ENCODE data around the gene VAV1. TPM values are rescaled to one million over a fixed set of nuclear protein-coding genes. Genes with fewer than 3 reads are reported as not detected.
"Not testable (repeated sequence)": the region's sequence is repeated elsewhere in the genome, so short reads cannot be mapped to it uniquely, and the experiment has no call there.

VAV1 gene
- total RNA-seq, 2 donors from 2014 or later: 111 to 114 TPM

DNA sequence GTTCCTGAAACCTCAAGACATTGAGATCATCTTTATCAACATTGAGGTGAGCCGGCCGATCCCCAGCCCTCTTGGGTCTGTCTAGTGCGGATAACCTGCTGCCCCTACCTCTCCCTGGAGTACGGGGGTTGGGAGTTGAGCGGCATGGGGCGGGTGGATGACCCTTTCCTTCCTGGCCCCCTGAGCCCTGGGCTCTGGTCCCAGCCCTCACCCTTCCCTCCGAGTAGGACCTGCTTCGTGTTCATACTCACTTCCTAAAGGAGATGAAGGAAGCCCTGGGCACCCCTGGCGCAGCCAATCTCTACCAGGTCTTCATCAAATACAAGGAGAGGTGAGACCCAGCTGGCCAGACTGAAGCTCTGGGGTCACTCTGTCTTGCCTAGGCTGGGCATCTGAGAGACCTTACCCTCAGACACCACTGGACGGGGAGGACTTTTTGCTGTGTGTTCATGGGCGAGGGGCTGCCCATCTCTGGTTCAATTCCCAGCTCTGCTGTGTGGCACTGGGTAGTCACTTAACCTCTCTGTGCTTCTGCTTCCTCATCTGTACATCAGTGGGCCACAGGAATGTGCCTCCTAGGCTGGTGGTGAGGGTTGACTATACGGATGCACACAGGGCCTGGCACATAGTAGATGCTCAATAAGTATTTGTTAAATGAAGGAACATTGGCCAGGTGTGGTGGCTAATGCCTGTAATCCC, 52.7 kb downstream of the VAV1 start:
- Mint-ChIP-seq H3K9me3 (no peaks in the 10 kb centered on the region), H3K27ac (no peak overlapping the region), H3K4me3 (no peak overlapping the region), H3K27me3 (ENCODE audit: low read depth) (no peaks in the 10 kb centered on the region), H3K36me3 (ENCODE audit: insufficient read depth in 2 of 2) (peaks cover 14 to 43% of the 10 kb centered on the region in 2 donors), H3K4me1 (ENCODE audit: low read depth) (peaks cover 10% of the 10 kb centered on the region)
- DNase-seq: no peak
- no peak for ATAC-seq (replicated peaks in 1 of 2)

DNA sequence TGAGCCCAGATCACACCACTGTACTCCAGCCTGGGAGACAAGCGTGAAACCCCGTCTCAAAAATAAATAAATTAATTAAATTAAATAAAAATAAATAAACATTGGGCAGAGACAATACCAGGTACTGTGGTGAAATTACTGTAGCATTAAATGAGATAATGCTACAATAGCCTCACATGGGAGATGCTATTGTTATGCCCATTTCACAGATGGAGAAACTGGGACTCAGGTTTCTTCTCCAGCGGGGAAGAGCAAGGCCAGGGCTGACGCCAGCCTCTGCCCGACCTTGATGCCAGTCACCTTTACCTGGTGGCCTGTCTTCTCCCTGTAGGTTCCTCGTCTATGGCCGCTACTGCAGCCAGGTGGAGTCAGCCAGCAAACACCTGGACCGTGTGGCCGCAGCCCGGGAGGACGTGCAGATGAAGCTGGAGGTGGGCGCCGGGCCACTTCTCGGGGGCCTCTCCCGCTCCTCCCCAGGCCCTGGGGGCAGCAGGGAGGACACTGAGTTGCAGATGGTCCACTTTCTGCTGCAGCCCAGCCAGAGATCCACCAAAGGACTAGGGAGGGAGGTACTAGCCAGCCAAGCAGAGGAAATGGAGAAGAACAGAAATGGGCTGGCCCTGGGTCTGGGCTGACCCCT, 53.9 kb downstream of the VAV1 start:
- no peak for ATAC-seq (replicated peaks in 1 of 2)
- Mint-ChIP-seq H3K4me1 (ENCODE audit: low read depth) (peaks cover 10% of the 10 kb centered on the region), H3K36me3 (ENCODE audit: insufficient read depth in 2 of 2) (peaks cover 11 to 40% of the 10 kb centered on the region in 2 donors), H3K4me3 (no peak overlapping the region), H3K27me3 (ENCODE audit: low read depth) (no peaks in the 10 kb centered on the region), H3K9me3 (no peaks in the 10 kb centered on the region), H3K27ac (no peak overlapping the region)
- no peak for DNase-seq

DNA sequence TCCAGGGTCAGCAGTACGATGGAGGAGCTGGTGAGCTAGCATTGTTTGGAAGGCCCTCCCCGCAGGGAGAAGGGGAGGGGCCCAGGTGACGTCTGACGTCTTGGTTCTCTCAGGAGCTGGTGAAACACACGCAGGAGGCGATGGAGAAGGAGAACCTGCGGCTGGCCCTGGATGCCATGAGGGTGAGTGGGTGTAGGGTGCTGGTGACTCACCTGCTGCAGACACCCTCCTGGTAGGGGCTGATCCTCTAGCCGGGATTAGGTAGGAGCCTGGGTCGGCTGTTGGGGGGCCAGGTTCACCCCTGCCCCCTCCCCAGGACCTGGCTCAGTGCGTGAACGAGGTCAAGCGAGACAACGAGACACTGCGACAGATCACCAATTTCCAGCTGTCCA, 55.8 kb downstream of the VAV1 start:
- no peak for DNase-seq

DNA sequence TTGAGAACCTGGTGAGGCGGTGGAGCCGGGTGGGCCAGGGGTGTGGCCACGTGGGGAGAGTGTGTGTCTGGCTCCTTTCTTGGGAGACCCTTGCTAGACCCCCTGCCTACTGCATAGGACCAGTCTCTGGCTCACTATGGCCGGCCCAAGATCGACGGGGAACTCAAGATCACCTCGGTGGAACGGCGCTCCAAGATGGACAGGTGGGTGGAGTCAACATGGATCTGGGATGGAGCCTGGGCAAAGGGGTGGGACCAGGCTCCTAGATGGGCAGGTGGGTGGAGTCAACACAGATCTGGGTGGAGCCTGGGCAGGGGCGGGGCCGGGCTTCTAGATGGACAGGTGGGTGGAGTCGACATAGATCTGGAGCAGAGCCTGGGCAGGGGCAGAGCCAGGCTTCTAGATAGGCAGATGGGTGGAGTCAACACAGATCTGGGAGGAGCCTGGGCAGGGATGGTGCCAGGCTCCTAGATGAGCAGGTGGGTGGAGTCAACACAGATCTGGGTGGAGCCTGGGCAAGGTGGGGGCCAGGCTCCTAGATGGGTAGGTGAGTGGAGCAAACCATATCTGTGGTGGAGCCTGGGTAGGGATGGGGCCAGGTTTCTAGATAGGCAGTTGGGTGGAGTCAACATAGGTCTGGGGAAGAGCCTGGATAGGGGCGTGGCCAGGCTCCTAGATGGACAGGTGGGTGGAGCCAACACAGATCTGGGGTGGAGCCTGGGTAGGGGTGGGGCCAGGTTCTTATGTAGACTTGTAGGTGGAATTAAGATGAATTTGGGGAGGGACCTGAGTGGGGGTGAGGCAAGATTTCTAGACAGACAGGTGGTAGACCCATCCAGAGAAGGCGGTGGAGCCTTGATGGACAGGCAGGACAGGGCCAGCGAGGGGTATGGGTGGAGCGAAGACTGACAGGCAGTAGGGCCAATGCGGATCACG, 56.5 kb downstream of the VAV1 start:
- peaks cover 19 to 45% of the 10 kb centered on the region in 2 donors for H3K36me3 Mint-ChIP-seq (ENCODE audit: insufficient read depth in 2 of 2)
- H3K9me3 Mint-ChIP-seq: no peaks in the 10 kb centered on the region
- H3K4me3 Mint-ChIP-seq: no peak overlapping the region
- no peaks in the 10 kb centered on the region for H3K27me3 Mint-ChIP-seq (ENCODE audit: low read depth)
- peak; percentile 85 to 92 for ATAC-seq (replicated peaks in 1 of 2)
- H3K4me1 Mint-ChIP-seq (ENCODE audit: low read depth): peaks cover 10% of the 10 kb centered on the region
- DNase-seq: peak; percentile 58 to 70
- no peak overlapping the region for H3K27ac Mint-ChIP-seq

More for the DNA sequence above, 55.8 kb downstream of the VAV1 start:
- Mint-ChIP-seq H3K9me3 (no peaks in the 10 kb centered on the region), H3K36me3 (ENCODE audit: insufficient read depth in 2 of 2) (peaks cover 16 to 46% of the 10 kb centered on the region in 2 donors), H3K4me3 (no peak overlapping the region), H3K27me3 (ENCODE audit: low read depth) (no peaks in the 10 kb centered on the region), H3K4me1 (ENCODE audit: low read depth) (peaks cover 10% of the 10 kb centered on the region), H3K27ac (no peak overlapping the region)
- ATAC-seq (replicated peaks in 1 of 2): no peak

DNA sequence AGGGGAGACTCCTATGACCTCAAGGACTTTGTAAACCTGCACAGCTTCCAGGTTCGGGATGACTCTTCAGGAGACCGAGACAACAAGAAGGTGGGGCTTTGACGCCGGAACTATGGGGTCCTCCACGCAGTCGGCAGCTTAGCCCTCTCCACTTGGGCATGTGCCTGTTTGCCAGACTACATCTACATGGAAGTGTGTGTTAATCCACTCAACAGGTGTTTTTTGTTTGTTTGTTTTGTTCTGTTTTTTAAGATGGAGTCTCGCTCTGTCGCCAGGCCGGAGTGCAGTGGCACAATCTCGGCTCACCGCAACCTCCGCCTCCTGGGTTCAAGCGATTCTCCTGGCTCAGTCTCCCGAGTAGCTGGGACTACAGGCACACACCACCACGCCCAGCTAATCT, 57.3 kb downstream of the VAV1 start:
- H3K9me3 Mint-ChIP-seq; H3K27ac Mint-ChIP-seq; ATAC-seq (replicated peaks in 1 of 2); DNase-seq; H3K27me3 Mint-ChIP-seq (ENCODE audit: low read depth); H3K4me3 Mint-ChIP-seq: not testable (repeated sequence)
- Mint-ChIP-seq H3K4me1 (ENCODE audit: low read depth) (peaks cover 10% of the 10 kb centered on the region), H3K36me3 (ENCODE audit: insufficient read depth in 2 of 2) (peaks cover 16 to 39% of the 10 kb centered on the region in 2 donors)

DNA sequence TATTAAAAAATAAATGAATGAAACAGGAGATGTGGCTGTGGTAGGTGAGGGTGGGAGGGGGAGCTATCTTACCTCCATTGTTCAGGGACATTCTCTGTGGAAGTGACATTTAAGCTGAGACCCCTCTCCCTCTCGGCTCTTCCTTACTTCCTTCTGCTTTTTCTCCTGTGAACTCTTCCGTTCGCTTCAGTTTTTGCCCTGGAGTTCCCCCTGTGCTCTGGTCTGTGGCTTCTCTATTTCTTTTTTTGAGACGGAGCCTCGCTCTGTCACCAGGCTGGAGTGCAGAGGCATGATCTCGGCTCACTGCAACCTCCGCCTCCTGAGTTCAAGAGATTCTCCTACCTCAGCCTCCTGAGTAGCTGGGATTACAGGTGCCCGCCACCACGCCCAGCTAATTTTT, 58.6 kb downstream of the VAV1 start:
- ATAC-seq (replicated peaks in 1 of 2); H3K27ac Mint-ChIP-seq; H3K27me3 Mint-ChIP-seq (ENCODE audit: low read depth); DNase-seq; H3K4me3 Mint-ChIP-seq; H3K9me3 Mint-ChIP-seq: not testable (repeated sequence)
- Mint-ChIP-seq H3K36me3 (ENCODE audit: insufficient read depth in 2 of 2) (peaks cover 19 to 39% of the 10 kb centered on the region in 2 donors), H3K4me1 (ENCODE audit: low read depth) (peaks cover 10% of the 10 kb centered on the region)

DNA sequence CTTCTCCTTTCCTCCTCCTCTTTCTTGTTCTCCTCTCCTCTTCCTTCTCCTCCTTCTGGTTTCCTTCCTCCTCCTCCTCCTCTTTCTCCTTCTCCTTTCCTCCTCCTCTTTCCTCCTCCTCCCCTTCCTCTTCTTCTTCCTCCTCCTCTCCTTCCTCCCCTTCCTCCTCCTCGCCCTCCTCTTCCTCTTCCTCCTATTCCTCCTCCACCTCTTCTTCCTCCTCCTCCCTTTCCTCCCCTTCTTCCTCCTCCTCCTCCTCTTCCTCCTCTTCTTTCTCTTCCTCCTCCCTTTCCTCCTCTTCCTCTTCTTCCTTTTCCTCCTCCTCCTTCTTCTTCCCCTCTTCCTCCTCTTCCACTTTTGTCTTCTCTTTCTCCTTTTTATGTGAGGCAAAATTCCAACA, 59.9 kb downstream of the VAV1 start:
- ATAC-seq (replicated peaks in 1 of 2) (no peak), DNase-seq (no peak)
- H3K27ac Mint-ChIP-seq: peak overlapping the region; percentile 80
- H3K9me3 Mint-ChIP-seq: no peaks in the 10 kb centered on the region
- H3K4me3 Mint-ChIP-seq: no peak overlapping the region
- no peaks in the 10 kb centered on the region for H3K27me3 Mint-ChIP-seq (ENCODE audit: low read depth)
- H3K4me1 Mint-ChIP-seq (ENCODE audit: low read depth): peaks cover 23% of the 10 kb centered on the region
- peaks cover 19 to 45% of the 10 kb centered on the region in 2 donors for H3K36me3 Mint-ChIP-seq (ENCODE audit: insufficient read depth in 2 of 2)

DNA sequence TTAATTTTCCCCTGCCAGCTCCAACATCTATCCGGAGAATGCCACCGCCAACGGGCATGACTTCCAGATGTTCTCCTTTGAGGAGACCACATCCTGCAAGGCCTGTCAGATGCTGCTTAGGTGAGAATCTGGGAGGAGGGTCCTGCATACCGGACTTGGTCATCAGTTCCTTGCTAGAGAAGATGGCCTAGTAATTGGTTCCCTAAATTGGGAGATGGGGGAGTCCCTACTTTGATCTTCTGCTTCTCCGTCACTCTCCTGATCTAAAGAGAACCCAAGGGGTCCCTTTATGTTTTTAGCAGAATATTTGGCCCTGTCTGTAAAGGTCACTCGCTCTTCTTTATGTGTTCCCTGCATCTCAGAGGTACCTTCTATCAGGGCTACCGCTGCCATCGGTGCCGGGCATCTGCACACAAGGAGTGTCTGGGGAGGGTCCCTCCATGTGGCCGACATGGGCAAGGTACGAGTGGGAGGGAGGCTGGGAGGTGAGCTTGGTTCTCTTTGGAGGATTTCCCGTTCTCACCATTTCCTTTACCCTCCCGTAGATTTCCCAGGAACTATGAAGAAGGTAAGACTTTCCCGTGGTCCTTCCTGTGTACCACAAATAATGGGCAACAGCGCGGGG, 60.8 kb downstream of the VAV1 start:
- no peaks in the 10 kb centered on the region for H3K9me3 Mint-ChIP-seq
- DNase-seq: no peak
- no peak overlapping the region for H3K4me3 Mint-ChIP-seq
- H3K36me3 Mint-ChIP-seq (ENCODE audit: insufficient read depth in 2 of 2): peaks cover 21 to 46% of the 10 kb centered on the region in 2 donors
- no peak for ATAC-seq (replicated peaks in 1 of 2)
- peaks cover 32% of the 10 kb centered on the region for H3K4me1 Mint-ChIP-seq (ENCODE audit: low read depth)
- H3K27me3 Mint-ChIP-seq (ENCODE audit: low read depth): no peaks in the 10 kb centered on the region
- peak overlapping the region; percentile 80 for H3K27ac Mint-ChIP-seq

DNA sequence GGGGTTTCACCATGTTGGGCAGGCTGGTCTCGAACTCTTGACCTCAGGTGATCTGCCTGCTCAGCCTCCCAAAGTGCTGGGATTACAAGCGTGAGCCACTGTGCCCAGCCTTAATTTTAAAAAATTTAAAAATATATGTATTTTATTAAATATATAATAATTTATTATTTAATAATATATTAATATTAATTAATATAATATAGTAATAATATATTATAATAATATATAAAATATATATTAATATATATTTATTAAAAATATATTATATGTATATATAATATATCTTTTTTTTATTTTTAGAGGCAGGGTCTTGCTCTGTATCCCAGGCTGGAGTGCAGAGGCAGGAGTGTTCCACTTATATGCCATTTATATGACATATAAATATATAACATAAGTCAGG, 61.9 kb downstream of the VAV1 start:
- Mint-ChIP-seq H3K36me3 (ENCODE audit: insufficient read depth in 2 of 2) (peaks cover 18 to 38% of the 10 kb centered on the region in 2 donors), H3K27ac (no peak overlapping the region), H3K4me3 (no peak overlapping the region), H3K4me1 (ENCODE audit: low read depth) (peaks cover 25% of the 10 kb centered on the region), H3K27me3 (ENCODE audit: low read depth) (no peaks in the 10 kb centered on the region), H3K9me3 (no peaks in the 10 kb centered on the region)
- no peak for DNase-seq
- no peak for ATAC-seq (replicated peaks in 1 of 2)

DNA sequence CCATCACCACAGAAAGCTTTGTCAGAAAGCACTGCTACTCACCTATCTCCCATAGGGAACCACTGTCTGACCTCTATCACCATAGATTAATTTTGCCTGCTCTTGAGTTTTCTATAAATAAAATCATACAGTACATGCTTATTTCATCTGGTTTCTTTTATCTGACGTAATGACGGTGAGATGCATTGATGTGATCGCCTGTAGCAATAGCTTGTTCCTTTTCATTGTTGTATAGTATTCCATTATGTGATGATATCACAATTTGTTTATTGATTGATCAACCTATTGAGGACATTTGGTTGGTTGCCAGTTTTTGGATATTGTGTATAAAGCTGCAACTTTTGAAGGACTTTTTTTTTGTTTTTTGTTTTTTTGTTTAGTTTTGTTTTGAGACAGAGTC, 63.0 kb downstream of the VAV1 start:
- no peaks in the 10 kb centered on the region for H3K9me3 Mint-ChIP-seq
- peaks cover 23% of the 10 kb centered on the region for H3K4me1 Mint-ChIP-seq (ENCODE audit: low read depth)
- H3K4me3 Mint-ChIP-seq: no peak overlapping the region
- H3K27me3 Mint-ChIP-seq (ENCODE audit: low read depth): no peaks in the 10 kb centered on the region
- ATAC-seq (replicated peaks in 1 of 2): no peak
- no peak overlapping the region for H3K27ac Mint-ChIP-seq
- H3K36me3 Mint-ChIP-seq (ENCODE audit: insufficient read depth in 2 of 2): peaks cover 18 to 36% of the 10 kb centered on the region in 2 donors
- DNase-seq: no peak

DNA sequence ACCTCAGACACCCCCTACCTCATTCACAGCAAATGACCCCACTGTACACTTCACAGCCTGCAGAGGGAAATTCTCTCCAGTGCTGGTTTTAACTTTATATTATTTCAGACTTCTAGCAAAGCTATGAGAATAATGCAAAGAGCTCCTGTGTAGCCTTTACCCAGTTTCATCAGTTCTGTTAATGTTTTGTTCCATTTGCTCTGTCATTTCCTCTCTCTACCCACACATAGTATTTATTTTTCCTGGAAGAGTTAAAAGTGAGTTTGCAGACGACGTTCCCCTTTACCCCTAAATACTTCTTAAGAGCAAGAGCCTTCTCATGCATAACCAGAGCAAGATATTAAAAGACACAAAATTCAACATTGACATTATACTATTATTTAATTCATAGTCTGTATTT, 65.0 kb downstream of the VAV1 start:
- H3K4me3 Mint-ChIP-seq: peak overlapping the region; percentile 28 to 39
- H3K27me3 Mint-ChIP-seq (ENCODE audit: low read depth): no peaks in the 10 kb centered on the region
- peaks cover 15 to 32% of the 10 kb centered on the region in 2 donors for H3K36me3 Mint-ChIP-seq (ENCODE audit: insufficient read depth in 2 of 2)
- peaks cover 23% of the 10 kb centered on the region for H3K4me1 Mint-ChIP-seq (ENCODE audit: low read depth)
- H3K9me3 Mint-ChIP-seq: no peaks in the 10 kb centered on the region
- peak overlapping the region; percentile 88 for H3K27ac Mint-ChIP-seq
- ATAC-seq (replicated peaks in 1 of 2) (peak; percentile 28 to 36), DNase-seq (no peak)

DNA sequence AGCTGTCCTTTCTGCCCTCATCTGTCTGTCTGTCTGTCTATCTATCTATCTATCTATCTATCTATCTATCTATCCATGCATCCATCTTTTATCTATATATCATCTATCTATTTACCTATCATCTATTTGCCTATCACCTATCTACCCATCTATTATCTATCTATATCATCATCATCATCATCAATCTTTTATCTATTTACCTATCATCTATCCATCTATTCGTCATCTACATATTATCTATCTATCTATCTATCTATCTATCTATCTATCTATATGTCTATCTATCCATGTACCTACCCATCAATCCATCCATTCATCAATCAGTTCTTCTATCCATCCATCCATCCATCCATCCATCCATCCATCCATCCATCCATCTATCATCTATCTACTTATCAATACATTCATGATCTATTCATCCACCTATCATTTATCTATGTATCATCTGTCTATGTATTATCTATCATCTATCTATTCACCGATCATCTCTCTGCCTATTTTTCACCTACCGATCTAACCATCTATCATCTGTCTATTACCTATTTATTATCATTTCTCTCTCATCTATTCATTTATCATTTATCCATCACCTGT, 65.7 kb downstream of the VAV1 start:
- ATAC-seq (replicated peaks in 1 of 2) (no peak), DNase-seq (no peak)
- H3K27ac Mint-ChIP-seq: peak overlapping the region; percentile 88
- H3K36me3 Mint-ChIP-seq (ENCODE audit: insufficient read depth in 2 of 2): peaks cover 14 to 26% of the 10 kb centered on the region in 2 donors
- no peaks in the 10 kb centered on the region for H3K27me3 Mint-ChIP-seq (ENCODE audit: low read depth)
- H3K9me3 Mint-ChIP-seq: no peaks in the 10 kb centered on the region
- H3K4me1 Mint-ChIP-seq (ENCODE audit: low read depth): peaks cover 23% of the 10 kb centered on the region
- no peak overlapping the region for H3K4me3 Mint-ChIP-seq

Data from activated T-cell treated with anti-CD3 and anti-CD28 coated beads, Interleukin-2, amount 50 U/mL, for 72 hours (primary cell).